Right lung (tissue), 10 donors: ENCODE measurements around the gene IRF4. TPM values are rescaled to one million over a fixed set of nuclear protein-coding genes. Genes with fewer than 3 reads are reported as not detected.

ENCODE experiments used
- DNase-seq, 2 donors: peaks; one replicate each; pipeline ENCODE4 v3.0.0-alpha.2; 2013
- long read RNA-seq, 8 donors: transcript quantifications; one replicate each; lab custom pipeline, GENCODE V29; 2026
- polyA plus RNA-seq, 5 donors: library from polyadenylated mRNA; unstranded; fragments of 120-200 nt; gene quantifications; one replicate each; pipeline versions ENCODE4 v1.2.1 to v1.2.3, GENCODE V29; 2013; ENCODE audit warnings: inconsistent platforms in 1 of 5, low replicate concordance in 1 of 5; ENCODE audit not compliant: insufficient read length in 5 of 5, insufficient read depth in 1 of 5

Gene IRF4
- under 1 TPM; 0.19 to 0.86 (median 0.27) TPM for polyA plus RNA-seq
- long read RNA-seq, donor 1: 0 reads
- long read RNA-seq, donor 2: 0 reads
- long read RNA-seq, donor 3: 0 reads
- long read RNA-seq, donor 4: 0 reads
- long read RNA-seq, donor 5: 0 reads
- long read RNA-seq, donor 6: 0 reads
- long read RNA-seq, donor 7: 0 reads
- long read RNA-seq, donor 8: 0 reads

DNA sequence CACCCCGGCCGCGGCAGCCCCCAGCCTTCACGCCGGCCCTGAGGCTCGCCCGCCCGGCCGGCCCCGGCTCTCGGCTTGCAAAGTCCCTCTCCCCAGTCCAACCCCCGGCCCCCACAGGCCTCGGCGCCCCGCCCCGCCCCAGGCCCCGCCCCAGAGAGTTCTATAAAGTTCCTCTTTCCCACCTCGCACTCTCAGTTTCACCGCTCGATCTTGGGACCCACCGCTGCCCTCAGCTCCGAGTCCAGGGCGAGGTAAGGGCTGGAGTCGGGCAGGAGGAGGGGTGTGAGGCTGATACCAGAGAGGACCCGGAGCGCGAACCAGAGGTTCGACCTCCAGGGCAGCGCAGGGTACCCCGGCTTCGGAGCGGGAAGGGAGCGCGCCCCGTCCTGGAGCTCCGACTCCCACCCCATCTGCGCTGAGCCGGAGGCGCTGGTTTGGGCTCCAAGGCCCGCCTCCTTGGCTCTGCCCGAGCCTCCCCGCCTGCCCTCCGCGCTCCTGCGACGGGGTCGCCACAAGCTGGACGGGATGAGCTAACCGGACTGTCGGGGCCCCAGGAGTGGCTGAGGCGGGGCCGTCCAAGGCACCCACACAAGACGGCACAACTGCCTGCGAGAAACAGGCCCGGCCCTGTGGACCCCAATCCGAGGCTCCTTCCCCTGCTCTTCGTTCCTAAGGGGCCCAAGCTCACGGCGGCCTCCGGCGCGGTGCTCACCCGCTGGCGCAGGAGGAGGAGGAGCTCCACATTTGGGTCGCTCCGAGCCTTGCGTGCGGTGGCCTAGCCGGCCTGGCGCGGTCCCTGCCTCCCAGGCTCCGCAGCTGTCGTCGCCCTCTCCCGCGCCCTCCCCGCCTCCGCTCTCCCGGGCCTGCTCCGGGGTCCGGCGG lies at the start of gene IRF4:
Gene IRF4 (plus strand): TSS at position 194 of the 882 bp plus-strand sequence. CDS start 1,401 bp downstream, outside the sequence.
- no peak for DNase-seq

DNA sequence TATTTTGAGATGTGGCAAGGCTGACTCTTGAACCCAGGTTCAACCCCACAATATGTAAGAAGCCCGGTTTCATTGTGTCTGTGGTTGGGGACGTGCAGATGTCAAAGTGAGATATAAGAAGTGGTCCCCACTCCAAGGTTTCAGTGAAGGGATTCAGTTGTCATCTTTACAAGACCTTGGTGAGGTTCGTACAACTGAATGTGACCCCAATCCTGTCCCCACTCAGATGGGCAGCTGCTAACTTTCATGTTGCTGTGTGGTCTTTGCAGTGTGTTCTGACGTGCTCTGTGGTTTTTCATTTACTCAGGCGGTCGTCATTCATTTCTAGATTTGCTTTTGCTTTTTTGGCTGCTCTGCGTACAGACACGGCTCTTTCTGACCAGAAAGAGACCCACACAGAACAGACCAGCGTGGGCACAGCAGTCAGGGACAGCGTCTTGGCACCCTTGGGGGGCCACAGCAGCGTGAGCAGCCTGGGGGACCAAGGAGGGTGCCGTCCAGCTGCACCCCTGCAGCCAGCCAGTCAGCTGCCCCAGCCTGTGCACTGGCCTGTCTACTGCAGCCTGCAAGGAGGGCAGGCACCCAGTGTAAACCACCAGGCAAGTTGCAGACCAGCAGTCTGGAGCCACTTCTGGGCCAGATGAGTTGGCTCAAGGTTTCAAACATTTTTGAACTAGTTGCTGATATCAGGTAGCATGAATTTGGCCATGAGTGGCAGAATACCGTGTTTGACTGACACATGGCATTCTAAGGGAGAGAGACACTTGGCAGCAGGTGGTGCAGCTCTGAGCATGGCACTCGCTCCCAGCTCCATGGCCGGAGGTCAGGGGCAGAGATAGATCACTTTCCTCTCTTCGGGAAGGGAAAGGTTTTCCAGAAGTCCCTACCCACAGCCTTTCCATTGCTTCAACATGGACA lies 49.4 kb upstream of the IRF4 start:
- no peak for DNase-seq

DNA sequence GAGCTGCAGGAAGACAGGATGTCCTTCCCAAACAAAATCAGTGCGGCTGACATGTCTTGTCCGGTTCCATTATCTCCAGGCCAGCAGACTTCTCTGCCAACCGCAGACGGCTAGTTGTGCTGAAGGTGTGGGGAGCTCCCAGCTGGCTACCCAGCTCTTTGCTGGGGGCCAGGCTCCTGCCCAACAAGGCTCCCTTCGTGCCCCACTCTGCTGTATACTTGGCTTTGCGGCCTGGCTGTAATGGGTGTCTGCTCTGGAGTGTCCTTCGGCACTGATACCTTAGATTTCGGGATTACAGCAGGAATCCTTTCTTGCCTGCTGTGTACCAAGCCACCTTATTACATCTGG lies 48.7 kb upstream of the IRF4 start:
- no peak for DNase-seq

DNA sequence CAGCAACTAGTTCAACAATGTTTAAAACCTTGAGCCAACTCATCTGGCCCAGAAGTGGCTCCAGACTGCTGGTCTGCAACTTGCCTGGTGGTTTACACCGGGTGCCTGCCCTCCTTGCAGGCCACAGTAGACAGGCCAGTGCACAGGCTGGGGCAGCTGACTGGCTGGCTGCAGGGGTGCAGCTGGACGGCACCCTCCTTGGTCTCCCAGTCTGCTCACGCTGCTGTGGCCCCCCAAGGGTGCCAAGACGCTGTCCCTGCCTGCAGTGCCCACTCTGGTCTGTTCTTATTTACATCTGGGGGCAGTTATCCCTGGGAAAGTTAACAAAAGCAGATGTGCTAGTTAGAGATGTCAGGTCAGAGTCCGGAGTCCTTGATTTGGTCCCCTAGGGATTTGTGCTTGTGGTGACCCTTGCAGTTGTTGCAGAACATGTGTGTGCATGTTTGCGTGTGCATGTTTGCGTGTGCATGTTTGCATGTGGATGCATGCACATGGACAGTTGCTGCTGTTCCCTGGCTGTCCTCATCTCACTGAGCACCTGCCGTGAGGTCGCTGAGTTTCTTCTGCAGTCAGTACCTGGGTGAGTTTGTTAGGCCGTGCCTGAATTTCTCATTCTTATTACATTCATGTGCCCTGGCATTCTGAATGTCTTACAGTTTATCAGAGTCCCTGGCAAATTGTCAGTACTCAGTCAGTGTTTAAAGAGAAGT lies 48.2 kb upstream of the IRF4 start:
- DNase-seq: no peak

DNA sequence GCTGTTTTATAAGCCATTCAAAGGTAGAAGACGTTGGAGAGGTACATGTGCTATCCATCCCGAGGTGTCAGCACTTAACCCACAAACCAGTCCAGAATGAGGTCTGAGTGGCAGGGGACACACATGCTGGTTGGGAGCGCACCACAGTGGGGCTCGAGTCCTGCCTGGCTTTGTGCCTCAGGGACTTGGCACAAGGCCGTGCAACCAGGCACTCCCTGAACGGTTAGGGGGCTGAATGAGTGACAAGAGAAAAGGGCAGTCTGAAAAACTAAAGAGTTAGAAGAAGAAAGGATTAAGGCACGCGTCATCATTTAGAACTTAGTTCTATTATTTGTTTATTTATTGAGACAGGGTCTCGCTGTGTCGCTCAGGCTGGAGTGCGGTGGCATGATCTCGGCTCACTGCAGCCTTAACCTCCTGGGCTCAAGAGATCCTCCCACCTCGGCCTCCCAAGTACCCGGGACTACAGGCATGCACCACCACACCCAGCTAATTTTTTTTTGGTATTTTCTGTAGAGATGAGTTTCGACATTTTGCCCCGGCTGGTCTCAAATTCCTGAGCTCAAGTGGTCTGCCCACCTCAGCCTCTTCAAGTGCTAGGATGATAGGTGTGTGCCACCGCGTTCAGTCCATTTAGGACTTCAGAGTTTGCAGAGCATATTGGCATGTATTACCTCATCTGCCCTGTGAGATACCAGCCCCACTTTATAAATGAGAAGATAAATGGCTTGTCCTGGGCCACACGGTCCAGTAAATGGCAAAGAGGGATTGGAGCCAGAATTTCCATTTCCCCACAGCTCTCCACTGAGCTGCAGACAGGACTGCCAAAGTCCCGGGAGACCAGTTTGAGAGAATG lies 47.4 kb upstream of the IRF4 start:
- no peak for DNase-seq

DNA sequence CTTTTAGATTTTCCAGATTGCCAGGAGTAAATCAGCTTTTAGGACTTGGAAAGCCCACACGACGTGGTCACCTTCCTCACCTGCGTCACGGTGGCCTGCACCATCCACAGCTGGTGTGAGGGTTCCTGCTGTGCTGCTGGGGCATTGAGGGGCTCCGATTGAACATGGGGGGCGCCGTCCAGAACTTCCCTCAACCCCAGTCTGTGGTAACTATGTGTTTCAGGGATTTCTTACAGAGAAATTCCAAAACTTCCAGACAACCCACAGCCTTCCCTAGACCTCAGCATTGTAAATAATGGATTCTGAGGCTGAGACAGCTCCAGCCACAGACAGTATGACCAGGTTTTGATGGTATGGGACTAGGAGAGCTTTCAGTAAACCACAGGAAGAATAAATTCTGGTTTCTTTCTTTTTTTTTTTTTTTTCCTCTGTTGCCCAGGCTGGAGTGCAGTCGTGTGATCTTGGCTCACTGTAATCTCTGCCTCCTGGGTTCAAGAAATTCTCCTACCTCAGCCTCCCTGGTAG lies 46.7 kb upstream of the IRF4 start:
- DNase-seq: no peak

DNA sequence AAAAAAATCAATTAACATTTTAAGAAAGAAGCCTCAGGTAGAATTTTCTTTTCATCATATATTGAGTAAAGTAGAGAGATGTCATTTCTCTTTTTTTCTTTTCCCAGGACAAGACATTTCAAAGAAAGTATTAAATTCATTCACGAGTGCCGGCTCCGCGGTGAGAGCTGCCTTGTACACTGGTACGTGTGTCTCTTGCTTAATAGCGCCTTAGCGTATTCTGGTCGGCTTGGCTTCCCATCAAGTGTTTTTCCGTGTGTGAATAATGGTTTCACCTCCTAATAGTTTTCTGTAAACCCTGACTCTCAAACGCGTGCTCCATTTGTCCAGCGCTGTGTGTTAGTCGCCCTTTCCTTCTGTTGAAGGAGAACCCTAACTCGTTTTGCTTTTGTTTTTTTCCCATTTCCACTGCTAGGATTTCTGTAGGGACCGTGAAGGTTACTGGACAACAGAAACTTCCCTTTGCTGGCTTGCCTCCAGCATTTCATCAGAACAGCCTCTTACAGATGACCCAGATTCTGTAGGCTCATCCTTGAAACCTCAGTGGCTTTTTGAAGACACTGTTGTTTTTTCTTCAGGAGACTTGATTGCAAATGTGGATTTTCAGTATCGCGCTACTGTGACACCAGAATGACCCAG lies 45.7 kb upstream of the IRF4 start:
- no peak for DNase-seq

DNA sequence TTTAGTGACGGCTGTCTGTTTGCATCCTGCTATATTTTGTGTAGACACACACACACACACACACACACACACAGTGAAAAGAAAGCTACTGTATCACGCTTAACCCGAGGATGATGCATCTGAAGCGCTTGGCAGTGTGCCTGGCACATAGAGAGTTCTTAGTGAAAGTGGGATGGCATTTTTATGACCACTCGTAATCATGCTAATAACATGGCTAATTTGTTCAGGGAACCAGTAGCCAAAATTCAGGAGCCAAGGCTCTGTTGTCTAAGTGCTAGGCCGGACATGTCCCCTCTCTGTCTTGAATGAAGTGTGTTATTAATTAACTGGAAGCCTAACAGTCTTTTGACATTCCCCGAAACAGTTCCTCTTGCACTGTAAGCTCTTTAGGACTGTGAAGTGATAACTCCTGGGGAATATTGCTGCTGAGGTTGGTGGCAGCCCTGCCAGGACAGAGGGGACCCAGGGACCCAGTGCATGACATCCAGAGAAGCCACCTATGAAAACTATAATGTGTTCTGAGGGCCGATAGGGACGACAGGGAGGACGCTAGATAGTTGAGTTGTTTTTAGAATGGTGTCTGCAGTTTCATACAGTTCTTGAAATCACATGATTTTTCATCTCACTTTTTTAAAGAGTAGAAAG lies 45.0 kb upstream of the IRF4 start:
- DNase-seq: no peak

DNA sequence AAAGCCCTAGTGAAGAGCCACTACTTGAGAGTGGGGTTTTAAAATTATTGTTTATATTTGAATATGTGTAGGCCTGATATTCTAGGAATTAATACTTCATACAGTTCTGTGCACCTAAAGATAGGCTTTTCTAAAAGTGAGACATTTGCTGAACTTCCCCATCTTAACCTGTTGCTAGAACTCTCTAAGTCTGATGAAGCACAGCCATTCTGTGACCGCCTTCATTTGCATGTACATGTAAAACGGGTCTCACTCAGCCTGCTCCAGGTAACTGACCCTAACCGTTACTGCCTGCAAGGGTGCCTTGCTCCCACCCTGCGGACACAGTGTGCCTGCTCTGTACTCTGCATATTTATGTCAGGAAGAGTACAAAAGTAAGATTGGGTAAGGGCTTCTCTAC lies 44.3 kb upstream of the IRF4 start:
- DNase-seq: no peak

DNA sequence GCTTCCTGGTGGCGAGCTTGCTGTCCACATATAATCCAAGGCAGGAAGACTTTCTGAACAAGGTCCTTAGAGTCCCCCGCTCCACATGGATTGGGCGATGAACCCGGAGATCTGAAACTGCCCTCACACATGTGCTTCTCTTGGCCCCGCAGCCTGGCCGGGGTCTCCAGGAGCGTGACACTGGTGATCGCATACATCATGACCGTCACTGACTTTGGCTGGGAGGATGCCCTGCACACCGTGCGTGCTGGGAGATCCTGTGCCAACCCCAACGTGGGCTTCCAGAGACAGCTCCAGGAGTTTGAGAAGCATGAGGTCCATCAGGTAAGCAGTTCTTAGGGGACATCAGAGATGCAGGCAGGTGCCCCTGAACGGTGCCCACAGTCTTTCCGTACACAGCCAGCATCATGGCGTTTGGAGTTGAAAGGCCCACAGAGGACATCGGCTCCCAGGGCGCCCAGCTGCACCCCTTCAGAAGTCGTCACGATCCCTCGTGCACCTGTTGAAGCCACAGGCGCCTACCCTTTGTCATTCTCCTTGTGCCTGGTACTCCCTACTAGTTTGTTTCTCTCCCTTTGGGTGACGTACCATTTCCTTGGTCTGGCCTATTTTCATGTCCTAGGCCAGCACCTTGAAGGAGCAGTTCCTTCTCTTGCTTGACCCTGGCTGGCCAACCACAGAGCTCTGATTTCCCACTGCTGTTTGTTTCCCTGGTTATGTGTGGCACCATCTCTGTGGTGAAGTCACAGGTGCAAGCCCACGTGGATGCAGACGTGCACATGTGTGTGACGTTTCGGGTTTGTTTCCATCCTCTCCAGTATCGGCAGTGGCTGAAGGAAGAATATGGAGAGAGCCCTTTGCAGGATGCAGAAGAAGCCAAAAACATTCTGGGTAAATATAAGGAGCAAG lies 43.3 kb upstream of the IRF4 start:
- DNase-seq: no peak

DNA sequence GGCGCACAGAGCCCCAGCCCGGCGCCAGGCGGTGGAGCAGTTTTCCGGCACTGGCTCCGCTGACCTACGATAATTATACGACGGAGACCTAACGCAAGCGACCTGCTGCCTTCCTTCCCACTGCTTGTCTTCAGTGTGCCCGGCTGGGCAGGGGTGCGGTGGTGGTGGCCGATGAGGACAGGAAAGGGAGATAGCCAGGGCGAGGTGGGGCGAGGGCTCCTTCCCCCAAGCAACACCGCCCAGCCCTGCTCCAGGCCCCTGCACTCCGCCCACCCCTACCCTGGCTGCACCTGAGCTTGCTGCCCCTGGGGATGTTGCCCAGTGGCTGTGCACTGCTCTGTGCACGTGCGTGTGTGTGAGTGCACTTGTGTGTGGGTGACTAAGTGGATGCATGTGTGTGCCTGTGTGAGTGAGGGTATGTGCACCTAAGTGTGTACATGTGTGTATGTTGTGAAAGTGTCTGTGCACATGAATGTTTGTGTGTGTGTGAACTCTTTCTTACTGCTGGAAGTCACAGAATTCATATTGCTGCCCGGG lies 42.6 kb upstream of the IRF4 start:
- DNase-seq: no peak

DNA sequence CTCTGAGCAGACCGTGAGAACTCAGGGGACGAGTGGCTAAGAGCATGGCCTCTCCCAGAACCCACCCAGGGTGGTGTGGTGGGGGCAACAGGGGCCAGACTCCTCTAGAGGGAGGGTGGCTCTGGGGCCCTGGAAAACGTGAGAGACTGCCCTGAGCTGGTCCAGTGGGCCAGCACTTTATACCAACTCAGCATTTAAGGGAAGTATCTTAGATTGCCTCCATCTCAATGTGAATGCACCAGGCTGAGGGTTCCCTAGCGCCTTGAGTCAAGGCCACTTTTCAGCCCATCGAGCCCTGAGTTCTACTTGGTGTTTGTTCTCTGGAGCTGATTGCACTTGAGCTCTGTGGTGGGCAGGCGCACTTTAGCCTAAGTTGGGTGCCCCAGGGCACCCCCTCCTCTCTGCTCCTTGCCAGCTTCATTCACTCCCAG lies 42.0 kb upstream of the IRF4 start:
- DNase-seq: no peak

DNA sequence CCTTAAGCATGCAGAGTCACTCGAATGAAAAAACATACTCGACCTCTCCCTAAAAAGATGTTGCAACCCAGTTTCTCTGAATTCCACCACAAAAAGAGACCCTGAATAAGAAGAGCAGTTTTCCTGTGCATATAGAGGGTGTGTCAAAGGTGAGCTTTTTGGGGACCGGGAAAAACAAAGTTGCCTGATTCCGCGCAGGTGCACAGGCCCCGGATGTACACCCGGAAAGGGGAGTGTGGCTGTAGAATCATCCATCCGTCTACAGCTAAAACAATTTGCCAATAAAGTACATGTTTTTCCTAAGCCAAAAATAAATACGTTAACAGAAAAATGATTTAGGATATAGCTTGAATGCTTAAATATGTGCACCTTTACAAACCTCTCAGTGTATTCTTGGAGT lies 41.2 kb upstream of the IRF4 start:
- DNase-seq: no peak

DNA sequence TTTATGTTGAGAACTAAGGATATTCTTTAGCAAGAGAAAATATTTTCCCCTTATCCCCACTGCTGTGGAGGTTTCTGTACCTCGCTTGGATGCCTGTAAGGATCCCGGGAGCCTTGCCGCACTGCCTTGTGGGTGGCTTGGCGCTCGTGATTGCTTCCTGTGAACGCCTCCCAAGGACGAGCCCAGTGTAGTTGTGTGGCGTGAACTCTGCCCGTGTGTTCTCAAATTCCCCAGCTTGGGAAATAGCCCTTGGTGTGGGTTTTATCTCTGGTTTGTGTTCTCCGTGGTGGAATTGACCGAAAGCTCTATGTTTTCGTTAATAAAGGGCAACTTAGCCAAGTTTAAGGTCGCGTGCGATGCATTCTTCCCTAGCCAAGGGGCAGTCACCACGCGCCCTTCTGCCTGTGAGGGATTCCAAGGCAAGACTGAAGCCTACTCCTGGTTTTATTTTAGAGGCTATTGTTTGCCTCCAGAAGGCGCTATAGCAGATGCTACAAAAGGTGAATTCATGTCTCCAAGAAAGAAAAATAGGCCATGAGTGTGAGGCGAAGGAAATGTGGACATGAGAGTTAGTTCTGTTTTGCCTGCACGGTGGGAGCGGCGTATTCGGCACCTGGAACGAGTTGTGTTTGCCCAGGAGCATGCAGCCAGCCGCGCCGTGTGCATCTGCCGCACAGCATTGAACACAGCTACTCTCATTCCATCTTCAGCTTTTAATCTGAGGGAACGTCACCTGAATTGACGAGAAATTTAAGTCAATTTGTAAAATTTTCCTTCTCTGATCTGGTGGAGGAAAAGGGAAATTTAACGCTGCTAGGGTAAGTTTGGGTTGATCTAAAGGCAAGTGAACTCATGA lies 40.3 kb upstream of the IRF4 start:
- DNase-seq: no peak

DNA sequence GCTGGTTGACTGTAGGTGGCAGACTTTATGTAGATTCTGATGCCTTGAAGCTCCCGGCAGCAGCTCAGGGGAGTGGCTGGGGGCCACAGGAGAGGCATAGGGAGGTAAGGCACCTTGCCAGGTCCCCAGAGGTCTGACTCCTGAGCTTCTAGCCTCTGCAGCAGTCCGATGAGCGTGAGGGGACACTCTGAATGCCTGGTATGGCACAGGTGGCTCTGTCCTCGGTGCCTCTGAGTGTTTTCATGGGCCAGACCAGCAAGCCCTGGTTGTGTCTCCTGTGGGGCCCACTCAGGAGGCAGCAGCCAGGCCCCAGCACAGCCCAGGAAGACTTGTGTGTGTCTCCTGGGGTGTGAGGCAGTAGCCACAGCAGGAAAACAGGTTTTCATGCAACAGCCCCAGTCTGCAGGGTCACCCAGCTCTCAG lies 39.7 kb upstream of the IRF4 start:
- DNase-seq: no peak

DNA sequence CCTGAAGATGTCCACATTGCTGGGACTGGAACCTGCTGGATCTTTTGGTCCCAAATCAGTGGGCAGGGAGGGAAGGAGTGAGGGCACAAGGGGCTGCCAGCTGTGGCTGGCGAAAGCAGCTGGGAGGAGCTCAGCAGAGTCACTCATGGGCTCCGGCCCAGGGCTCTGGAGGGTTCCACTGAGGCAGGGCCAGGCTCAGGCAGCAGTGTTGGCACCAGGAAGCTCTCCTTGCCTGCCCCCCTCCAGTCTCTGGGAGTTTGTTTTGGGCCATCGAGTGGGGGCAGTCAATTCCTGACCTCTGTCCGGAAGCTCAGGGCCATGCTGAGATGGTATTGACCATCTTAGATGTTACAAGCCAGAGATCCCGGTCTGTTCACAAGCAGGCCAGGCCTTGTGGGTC lies 39.1 kb upstream of the IRF4 start:
- DNase-seq: no peak

DNA sequence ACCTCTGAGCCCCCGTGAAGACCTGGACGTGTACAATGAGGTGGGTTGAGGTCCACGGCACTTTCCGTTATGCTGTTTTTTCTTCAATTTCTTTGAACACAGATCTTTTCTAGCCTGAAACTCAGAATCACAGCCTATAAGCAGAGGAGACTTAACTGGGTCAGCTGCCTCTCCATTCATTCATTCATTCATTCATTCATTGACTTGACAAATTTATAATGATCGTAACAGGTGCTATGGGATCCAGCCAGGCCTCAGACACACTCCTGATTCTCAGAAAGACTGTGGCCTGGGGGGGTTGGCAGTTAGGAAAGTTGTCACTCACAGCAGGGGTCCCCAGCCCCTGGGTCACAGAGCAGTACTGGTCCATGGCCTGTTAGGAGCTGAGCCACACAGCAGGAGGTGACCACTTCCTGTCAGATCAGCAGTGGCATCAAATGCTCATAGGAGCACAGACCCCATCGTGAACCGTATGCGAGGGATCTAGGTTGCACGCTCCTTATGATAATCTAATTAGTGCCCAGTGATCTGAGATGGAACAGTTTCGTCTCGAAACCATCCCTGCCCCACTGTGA lies 38.6 kb upstream of the IRF4 start:
- no peak for DNase-seq
